ENCODE data around the gene PHAX. TPM values are rescaled to one million over a fixed set of nuclear protein-coding genes. Genes with fewer than 3 reads are reported as not detected.
"Not testable (repeated sequence)": the region's sequence is repeated elsewhere in the genome, so short reads cannot be mapped to it uniquely, and the experiment has no call there.

PHAX gene, protein sequence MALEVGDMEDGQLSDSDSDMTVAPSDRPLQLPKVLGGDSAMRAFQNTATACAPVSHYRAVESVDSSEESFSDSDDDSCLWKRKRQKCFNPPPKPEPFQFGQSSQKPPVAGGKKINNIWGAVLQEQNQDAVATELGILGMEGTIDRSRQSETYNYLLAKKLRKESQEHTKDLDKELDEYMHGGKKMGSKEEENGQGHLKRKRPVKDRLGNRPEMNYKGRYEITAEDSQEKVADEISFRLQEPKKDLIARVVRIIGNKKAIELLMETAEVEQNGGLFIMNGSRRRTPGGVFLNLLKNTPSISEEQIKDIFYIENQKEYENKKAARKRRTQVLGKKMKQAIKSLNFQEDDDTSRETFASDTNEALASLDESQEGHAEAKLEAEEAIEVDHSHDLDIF
- 54.9 TPM for polyA plus RNA-seq (2013, experiment 1 of 2; ENCODE audit: insufficient read length)
- polyA plus RNA-seq (2013, experiment 2 of 2; ENCODE audit: insufficient read length): 60.2 TPM

GRCh38 chr5:126600631-126601511, at the start of gene PHAX:
Gene PHAX (plus strand): TSS chr5:126600947. CDS start chr5:126600963, 16 bp downstream.
- peak; percentile 81 for DNase-seq

DNA sequence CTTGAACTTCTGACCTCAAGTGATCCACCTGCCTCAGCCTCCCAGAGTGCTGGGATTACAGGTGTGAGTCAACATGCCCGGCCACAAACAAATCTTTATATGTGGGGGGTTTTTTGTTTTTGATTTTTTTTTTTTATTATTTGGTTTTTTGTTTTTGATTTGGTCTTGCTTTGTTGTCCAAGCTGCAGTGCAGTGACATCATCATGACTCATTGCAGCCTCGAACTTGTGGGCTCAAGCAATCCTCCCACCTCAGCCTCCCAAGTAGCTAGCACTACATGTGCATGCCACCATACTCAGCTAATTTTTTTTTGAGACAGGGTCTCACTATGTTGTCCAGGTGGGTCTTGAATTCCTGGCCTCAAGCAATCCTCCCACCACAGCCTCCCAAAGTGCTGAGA, 48.1 kb upstream of the PHAX start:
- DNase-seq: no peak

DNA sequence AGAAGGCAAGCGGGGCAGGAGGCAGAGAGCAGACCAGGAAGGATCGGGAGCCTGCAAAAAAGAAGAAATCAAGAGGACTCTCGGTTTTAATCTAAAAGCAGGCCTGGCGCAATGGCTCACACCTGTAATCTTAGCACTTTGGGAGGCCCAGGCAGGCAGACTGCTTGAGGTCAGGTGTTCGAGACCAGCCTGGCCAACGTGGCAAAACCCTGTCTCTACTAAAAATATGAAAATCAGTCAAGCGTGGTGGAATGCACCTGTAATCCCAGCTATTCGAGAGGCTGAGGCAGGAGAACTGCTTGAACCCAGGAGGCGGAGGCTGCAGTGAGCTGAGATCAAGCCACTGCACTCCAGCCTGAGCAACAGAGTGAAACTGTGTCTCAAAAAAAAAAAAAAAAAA, 45.6 kb upstream of the PHAX start:
- not testable (repeated sequence) for DNase-seq

- no peak for DNase-seq
Observed at GRCh38 chr5:126561908-126562307, 38.8 kb upstream of the PHAX start.

GRCh38 chr5:126562823-126563222, 37.9 kb upstream of the PHAX start:
- DNase-seq: no peak

DNA sequence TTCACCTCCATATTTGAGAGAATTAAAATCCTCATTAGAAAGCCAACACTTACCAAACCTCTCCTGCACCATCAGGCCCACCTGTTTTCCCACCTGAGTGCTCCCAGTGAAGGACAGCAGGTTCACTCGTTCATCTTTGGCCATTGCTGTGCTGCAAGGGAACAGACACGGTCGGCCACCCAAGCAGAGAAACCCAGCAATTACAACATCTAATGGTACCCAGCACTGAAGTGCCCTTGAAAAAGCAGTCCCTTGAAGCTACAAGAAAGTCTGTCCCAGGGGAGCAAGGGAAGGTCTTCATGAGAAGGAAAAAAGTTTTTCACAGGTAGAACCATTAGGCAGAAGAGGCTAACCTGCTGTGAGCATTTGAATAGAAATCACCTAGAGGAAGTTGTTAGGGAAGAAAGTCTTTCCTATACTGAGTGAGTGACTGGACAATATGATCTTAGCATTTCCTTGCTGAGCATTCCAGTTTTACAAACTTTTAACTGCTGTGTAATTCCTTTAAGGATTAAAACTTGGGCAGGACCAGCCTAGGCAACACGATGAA, 32.5 kb upstream of the PHAX start:
- DNase-seq: no peak

GRCh38 chr5:126575644-126576043, 25.1 kb upstream of the PHAX start:
- DNase-seq: no peak

DNA sequence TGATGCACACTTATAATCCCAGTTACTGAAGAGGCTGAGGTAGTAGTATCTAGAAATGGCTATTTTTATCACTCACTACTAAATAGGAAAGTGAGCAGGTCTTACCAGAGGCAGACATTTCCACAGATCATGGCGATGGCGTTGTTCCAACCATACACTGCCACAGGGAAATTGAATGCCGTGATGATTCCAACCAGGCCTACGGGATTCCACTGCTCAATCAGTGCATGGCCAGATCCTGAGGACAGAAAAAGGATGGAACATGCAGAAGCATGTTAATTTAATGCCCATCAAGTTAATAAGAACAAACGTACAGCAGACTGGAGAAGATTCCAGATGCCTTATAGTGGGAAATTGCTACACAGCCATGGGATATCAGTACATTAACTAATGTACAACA, 23.8 kb upstream of the PHAX start:
- no peak for DNase-seq

DNA sequence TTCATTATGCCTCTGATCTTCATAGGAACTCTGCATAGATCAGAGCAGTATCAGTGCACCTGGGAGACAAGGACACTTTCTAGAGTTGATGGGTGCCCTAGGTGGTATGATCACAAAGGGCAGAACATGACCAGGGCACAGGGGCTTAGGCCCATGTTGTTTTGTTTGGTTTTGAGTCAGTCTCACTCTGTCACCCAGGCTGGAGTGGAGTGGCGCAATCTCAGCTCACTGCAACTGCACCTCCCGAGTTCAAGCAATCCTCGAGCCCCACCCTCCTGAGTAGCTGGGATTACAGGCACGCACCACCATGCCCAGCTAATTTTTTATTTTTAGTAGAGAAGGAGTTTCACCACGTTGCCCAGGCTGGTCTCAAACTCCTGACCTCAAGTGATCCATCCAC, 23.3 kb upstream of the PHAX start:
- no peak for DNase-seq

DNA sequence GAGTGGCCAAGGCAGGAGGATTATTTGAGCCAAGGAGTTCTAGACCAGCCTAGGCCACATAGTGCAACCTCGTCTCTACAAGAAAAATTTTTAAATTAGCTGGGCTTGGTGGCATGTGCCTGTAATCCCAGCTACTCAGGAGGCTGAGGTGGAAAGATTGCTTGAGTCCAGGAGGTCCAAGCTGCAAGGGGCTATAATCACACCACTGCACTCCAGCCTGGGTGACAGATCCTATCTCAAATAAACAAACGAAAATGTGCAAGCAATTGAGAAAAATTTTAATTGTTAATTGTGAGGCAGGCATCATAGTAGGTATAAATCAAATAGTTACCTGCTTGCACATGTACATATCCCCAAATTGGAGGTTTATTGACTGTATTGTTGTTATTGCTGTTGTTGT, 21.0 kb upstream of the PHAX start:
- no peak for DNase-seq

DNA sequence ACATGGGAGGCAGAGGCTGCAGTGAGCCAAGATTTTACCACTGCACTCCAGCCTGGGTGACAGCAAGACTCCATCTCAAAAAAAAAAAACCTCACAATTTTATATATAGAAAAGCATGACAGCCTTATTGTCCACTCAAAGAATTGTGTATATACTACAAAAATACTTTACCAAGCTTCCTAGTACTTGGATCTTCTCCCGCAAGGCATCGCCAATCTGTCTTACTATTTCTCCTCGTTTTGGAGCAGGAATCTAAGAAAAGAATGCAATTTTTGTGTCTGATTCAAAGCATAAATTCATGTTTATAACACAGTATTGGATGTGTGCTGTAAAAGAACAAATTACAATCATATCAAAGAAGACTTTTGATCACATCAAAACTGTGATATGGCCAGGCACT, 17.0 kb upstream of the PHAX start:
- DNase-seq: no peak

GRCh38 chr5:126587551-126588390, 13.0 kb upstream of the PHAX start:
- DNase-seq: no peak

DNA sequence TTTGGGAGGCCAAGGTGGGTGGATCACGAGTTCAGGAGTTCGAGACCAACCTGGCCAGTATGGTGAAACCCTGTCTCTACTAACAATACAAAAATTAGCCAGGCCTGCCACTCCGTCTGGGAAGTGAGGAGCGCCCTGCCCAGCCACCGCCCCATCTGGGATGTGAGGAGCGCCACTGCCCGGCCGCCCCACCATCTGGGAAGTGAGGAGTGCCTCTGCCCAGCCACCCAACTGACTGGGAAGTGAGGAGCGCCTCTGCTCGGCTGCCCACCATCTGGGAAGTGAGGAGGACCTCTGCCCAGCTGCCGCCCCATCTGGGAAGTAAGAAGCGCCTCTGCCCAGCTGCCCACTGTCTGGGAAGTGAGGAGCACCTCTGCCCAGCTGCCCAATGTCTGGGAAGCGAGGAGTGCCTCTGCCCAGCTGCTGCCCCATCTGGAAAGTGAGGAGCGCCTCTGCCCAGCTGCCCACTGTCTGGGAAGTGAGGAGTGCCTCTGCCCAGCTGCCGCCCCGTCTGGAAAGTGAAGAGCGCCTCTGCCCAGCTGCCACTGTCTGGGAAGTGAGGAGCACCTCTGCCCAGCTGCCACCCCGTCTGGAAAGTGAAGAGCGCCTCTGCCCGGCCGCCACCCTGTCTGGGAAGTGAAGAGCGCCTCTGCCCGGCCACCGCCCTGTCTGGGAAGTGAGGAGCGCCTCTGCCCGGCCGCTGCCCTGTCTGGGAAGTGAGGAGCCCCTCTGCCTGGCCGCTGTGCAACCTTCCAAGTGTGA, 11.0 kb upstream of the PHAX start:
- no peak for DNase-seq

GRCh38 chr5:126591549-126591948, 9.2 kb upstream of the PHAX start:
- DNase-seq: no peak

DNA sequence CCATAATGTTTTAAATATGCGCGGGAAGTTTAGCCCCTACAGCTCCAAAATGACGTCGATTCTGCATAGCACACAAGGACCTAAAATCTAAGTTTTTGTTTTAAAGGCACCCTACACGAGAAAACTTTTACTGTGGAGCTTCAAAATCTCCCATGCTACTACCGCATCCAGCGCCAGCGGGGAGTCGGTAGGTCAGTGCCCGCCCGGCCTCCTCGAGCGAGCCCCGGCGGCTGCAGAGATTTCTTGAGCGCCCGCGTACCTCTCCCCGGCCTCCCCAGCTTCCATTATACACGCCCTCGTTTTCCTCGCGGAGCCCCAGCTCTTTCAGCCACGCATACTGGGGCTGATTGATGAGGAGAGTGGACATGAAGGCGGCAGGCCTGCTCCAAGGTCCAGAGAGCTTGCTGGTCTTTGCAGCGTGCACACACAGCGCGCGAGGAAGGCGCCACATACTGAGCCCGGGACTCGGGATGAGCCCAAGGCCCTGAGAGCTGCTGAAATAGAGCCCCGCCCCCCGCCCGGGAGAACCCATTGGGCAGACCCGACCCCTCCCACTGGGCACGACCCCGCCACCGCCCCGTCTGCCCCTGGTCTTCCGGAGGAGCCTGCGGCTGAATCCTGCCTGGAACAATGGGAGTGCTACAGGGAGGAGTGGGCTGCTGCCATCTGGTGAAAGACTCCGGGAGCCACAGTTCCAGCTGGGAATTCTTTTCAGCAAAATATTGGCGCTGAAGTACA, 5.8 kb upstream of the PHAX start, which contains the start of gene ALDH7A1:
Gene ALDH7A1, minus strand, starts transcription at position 472 of the 738 bp plus-strand sequence. Its CDS starts 21 bp downstream, at position 451.
- DNase-seq: peak; percentile 96

- no peak for DNase-seq
Observed at GRCh38 chr5:126595486-126596083, 5.2 kb upstream of the PHAX start.

DNA sequence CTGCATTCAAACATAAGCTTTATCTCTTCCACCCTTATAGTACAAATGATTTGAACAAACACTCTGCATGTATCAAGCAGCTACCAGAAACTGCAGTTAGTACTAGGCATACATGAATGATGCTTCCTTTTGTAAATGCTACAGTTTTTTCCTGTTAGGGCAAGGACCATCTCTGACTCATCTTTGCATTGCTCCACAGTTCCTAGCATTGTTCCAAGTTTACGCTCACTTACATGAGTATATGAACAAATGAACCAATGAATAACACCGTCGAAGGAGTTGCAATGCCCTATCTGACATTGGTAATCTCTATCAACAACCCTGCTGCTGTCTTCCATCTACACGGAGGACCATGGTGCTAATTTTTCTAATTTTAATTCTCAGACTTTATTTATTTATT, 3.6 kb upstream of the PHAX start:
- peak; percentile 63 for DNase-seq

DNA sequence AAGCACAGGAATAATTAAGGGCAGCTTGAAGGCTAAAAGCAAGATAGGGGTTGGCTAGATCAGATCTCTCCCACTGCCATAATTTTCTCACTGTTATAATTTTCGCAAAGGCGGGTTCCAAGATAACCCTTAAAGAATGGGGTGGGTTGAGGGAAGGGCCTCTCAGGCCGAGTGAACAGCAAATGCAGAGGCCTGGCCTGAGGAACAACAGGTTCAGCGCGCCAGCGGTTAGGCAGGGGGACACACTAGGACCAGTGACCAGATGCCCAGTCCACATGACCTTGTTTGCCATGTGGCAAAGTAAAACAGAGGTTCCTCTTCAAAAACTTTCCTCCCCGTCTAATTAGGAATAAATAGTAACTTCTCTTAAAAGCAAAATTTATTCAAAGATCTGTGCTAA, 1.2 kb upstream of the PHAX start:
- DNase-seq: no peak

GRCh38 chr5:126599971-126600630, 646 bp upstream of the PHAX start:
- DNase-seq: not testable (repeated sequence)
